Activated B cell treated with CpG ODN at 0.5 μM for 24 hours (primary cell): ENCODE data around the gene PTPRK. TPM values are rescaled to one million over a fixed set of nuclear protein-coding genes. Genes with fewer than 3 reads are reported as not detected.

Source experiments
- ATAC-seq: fragments of 200-7000 bp; cut with Tn5 transposase; one replicate; pipeline ENCODE4 v1.10.0; 2021; ENCODE audit warnings: low read depth, mild to moderate bottlenecking, moderate library complexity
- CTCF ChIA-PET: fragments of 350-600 bp; sonication (Branson Sonifier 250); formaldehyde crosslinking; loops from one replicate; lab custom pipeline; 2021; ENCODE audit warnings: antibody characterized with exemption; lab: Charles Lee
- POLR2A ChIA-PET: fragments of 350-600 bp; sonication (Branson Sonifier 250); formaldehyde crosslinking; loops from one replicate; lab custom pipeline; 2021; ENCODE audit warnings: antibody characterized with exemption; lab: Charles Lee
- DNase-seq: peaks from one replicate; pipeline ENCODE4 v3.0.0; 2022
- H3K27ac Mint-ChIP-seq: one replicate; pipeline ENCODE4 v1.8.0; 2020; ENCODE audit warnings: mixed read lengths
- H3K27me3 Mint-ChIP-seq: one replicate; pipeline ENCODE4 v1.8.0; 2021; ENCODE audit warnings: mixed read lengths
- H3K36me3 Mint-ChIP-seq: one replicate; pipeline ENCODE4 v1.8.0; 2021; ENCODE audit warnings: low read depth, mixed read lengths
- H3K4me1 Mint-ChIP-seq: one replicate; pipeline ENCODE4 v1.8.0; 2021; ENCODE audit warnings: mixed read lengths
- H3K4me3 Mint-ChIP-seq: one replicate; pipeline ENCODE4 v1.8.0; 2020; ENCODE audit warnings: mild to moderate bottlenecking, mixed read lengths
- H3K9me3 Mint-ChIP-seq: one replicate; pipeline ENCODE4 v1.8.0; 2020; ENCODE audit warnings: mixed read lengths
- intact Hi-C: fragments of 100-400 bp; cut with micrococcal nuclease; formaldehyde crosslinking; loops from one replicate; pipeline ENCODE4 v1.15.1; 2024
- total RNA-seq: library from RNA; stranded (reverse); gene quantifications from 2 replicates; pipeline ENCODE4 v1.2.3, GENCODE V29; 2022
- TF ChIP-seq, protein P1 (sequence below): fragments of 200-600 bp; IDR thresholded peaks from one replicate; pipeline ENCODE4 v1.8.0; 2022; ENCODE audit warnings: antibody characterized with exemption, mild to moderate bottlenecking

PTPRK gene
- total RNA-seq, 1 donor from 2014 or later = 14.2 TPM

DNA sequence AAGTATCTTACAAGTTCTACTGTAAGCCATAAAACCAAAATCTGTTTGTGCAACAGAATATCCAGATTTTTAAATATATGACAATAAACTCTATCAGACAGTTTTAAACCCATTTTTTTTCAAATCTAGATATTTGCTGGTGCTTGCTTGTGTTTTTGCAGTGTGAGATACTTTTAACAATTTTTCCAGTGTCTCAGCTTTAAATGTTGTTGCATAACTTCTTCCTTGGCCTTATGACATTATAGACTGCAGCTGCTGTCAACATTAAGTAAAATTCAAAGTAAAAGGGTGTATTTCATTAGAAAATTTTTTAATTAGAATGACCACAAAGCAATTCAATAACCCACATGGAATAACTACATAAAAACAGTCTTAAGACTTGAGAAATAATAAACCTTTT lies 139.5 kb downstream of the PTPRK start:
- TF ChIP-seq, protein P1, sequence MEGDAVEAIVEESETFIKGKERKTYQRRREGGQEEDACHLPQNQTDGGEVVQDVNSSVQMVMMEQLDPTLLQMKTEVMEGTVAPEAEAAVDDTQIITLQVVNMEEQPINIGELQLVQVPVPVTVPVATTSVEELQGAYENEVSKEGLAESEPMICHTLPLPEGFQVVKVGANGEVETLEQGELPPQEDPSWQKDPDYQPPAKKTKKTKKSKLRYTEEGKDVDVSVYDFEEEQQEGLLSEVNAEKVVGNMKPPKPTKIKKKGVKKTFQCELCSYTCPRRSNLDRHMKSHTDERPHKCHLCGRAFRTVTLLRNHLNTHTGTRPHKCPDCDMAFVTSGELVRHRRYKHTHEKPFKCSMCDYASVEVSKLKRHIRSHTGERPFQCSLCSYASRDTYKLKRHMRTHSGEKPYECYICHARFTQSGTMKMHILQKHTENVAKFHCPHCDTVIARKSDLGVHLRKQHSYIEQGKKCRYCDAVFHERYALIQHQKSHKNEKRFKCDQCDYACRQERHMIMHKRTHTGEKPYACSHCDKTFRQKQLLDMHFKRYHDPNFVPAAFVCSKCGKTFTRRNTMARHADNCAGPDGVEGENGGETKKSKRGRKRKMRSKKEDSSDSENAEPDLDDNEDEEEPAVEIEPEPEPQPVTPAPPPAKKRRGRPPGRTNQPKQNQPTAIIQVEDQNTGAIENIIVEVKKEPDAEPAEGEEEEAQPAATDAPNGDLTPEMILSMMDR = no peak
- CTCF ChIA-PET = no interaction called here
- Mint-ChIP-seq H3K27me3 (no peaks in the 10 kb centered on the region), H3K4me1 (no peaks in the 10 kb centered on the region), H3K27ac (no peak overlapping the region), H3K36me3 (no peaks in the 10 kb centered on the region), H3K4me3 (no peak overlapping the region), H3K9me3 (peaks cover 9% of the 10 kb centered on the region)
- intact Hi-C loops = no loop called here
- ATAC-seq = no peak
- POLR2A ChIA-PET = no interaction called here
- DNase-seq = no peak

DNA sequence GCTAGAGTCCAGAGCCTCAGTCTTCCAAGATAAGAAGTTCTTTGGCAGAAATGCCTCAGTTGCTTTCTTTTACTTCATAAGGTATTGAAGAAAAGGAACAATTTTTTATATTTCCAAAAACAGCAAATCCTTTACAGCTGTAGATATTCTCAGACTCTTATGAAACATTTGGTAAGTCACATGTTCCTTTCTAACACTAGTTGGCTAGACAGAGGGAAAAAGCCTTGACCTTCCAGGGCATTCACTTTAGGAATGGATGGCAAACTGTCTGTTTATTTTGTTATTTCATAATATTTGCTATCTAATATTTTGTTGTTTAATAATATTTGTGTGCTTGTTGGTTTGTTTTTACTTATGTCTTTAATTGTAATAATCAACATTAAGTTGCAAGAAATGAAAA lies 140.8 kb downstream of the PTPRK start:
- H3K9me3 Mint-ChIP-seq = peaks cover 15% of the 10 kb centered on the region
- H3K4me1 Mint-ChIP-seq = no peaks in the 10 kb centered on the region
- no peaks in the 10 kb centered on the region for H3K27me3 Mint-ChIP-seq
- ChIA-PET POLR2A (no interaction called here), CTCF (no interaction called here)
- intact Hi-C loops = no loop called here
- DNase-seq = no peak
- no peaks in the 10 kb centered on the region for H3K36me3 Mint-ChIP-seq
- TF ChIP-seq, protein P1 = no peak
- ATAC-seq = no peak
- H3K4me3 Mint-ChIP-seq = no peak overlapping the region
- H3K27ac Mint-ChIP-seq = no peak overlapping the region

DNA sequence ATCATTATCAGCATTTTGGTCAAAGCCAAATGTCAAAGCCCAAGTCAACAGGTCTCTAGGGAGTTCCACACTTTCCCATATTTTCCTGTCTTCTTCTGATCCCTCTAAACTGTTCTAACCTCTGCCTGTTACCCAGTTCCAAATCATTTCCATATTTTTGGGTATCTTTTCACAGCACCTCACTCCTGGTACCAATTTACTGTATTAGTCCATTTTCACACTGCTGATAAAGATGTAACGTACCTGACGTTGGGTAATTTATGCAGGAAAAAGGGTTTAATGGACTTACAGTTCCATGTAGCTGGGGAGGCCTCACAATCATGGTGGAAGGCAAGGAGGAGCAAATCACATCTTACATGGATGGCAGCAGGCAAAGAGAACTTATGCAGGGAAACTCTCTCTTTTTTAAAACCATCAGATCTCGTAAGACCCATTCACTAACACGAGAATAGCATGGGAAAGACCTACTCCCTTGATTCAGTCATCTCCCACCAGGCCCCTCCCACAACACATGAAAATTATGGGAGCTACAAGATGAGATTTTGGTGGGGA lies 143.4 kb downstream of the PTPRK start:
- Mint-ChIP-seq H3K27me3 (no peaks in the 10 kb centered on the region), H3K4me3 (no peak overlapping the region), H3K36me3 (no peaks in the 10 kb centered on the region), H3K9me3 (peaks cover 15% of the 10 kb centered on the region), H3K27ac (no peak overlapping the region), H3K4me1 (no peaks in the 10 kb centered on the region)
- intact Hi-C loops = no loop called here
- POLR2A ChIA-PET = no interaction called here
- TF ChIP-seq, protein P1 = no peak
- DNase-seq (no peak), ATAC-seq (no peak)
- CTCF ChIA-PET = no interaction called here

DNA sequence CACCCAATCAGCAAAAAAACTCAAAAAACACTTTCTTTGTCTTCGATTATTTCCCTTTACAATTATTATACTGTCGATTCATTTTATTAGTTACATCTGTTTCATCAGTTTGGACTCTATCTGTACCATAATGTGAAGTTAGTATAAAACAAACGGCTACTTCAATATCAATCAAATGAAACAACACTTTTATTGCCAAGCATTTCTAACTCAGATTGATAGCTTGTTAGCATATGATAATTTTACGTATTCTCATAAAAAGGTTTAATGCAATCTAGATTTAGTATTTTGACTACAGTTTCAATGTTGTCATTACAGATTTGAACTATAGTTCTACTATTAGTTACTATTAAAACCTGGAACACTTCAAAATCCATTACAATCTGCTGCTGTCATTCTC lies 149.3 kb downstream of the PTPRK start:
- no peak overlapping the region for H3K27ac Mint-ChIP-seq

DNA sequence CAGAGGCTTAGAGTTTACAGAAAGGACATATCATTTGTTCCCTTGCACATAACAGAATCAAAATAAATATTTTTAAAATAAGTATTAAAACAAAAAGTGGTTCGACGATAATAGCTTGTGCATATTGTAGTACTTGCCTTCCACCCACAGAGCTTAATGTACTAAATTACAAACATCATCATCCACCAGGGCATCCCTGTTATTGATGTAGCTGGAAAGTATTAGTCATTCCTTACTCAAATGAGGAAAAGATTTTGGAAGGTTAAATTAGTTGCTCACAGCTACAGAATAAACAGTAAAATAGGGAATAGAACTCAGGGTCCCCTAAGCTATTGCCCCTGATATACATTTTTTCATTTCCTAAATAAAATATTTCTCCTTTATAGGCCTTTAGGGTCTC lies 150.3 kb downstream of the PTPRK start:
- no peak overlapping the region for H3K27ac Mint-ChIP-seq
- no peak for ATAC-seq
- POLR2A ChIA-PET = no interaction called here
- no peak for DNase-seq
- H3K27me3 Mint-ChIP-seq = no peaks in the 10 kb centered on the region
- no peaks in the 10 kb centered on the region for H3K36me3 Mint-ChIP-seq
- no peaks in the 10 kb centered on the region for H3K9me3 Mint-ChIP-seq
- H3K4me1 Mint-ChIP-seq = no peaks in the 10 kb centered on the region
- TF ChIP-seq, protein P1 = no peak
- CTCF ChIA-PET = no interaction called here
- intact Hi-C loops = no loop called here
- H3K4me3 Mint-ChIP-seq = no peak overlapping the region

More for the DNA sequence above, 149.3 kb downstream of the PTPRK start:
- Mint-ChIP-seq H3K27me3 (no peaks in the 10 kb centered on the region), H3K4me3 (no peak overlapping the region), H3K9me3 (peaks cover 7% of the 10 kb centered on the region), H3K4me1 (no peaks in the 10 kb centered on the region), H3K36me3 (no peaks in the 10 kb centered on the region)
- ATAC-seq (no peak), DNase-seq (no peak)
- TF ChIP-seq, protein P1 = no peak
- CTCF ChIA-PET = no interaction called here
- POLR2A ChIA-PET = no interaction called here
- intact Hi-C loops = no loop called here
